Smooth muscle cell (in vitro differentiated cells): ENCODE measurements around the gene RNF157. TPM values are rescaled to one million over a fixed set of nuclear protein-coding genes. Genes with fewer than 3 reads are reported as not detected.

Experiments
- DNase-seq: peaks from one replicate; lab custom pipeline; 2025; ENCODE audit not compliant: unreplicated experiment; lab: John Stamatoyannopoulos, UW
- H2AFZ ChIP-seq: fragments of 200-600 bp; sonication (generic); 2 replicates; pipeline ENCODE4 v1.6.0; 2016; ENCODE audit warnings: antibody characterized with exemption, low read depth, mild to moderate bottlenecking
- H3F3A ChIP-seq: fragments of 200-600 bp; sonication (generic); 2 replicates; pipeline ENCODE4 v1.6.0; 2017; ENCODE audit warnings: antibody characterized with exemption, low read depth
- H3K27ac ChIP-seq: fragments of 200-600 bp; sonication (generic); 2 replicates; pipeline ENCODE4 v1.5.1; 2016; ENCODE audit warnings: low read depth, mild to moderate bottlenecking
- H3K27me3 ChIP-seq: fragments of 200-600 bp; sonication (generic); 2 replicates; pipeline ENCODE4 v1.6.1; 2016; ENCODE audit warnings: low read depth, mild to moderate bottlenecking
- H3K36me3 ChIP-seq: fragments of 200-600 bp; sonication (generic); 2 replicates; pipeline ENCODE4 v1.5.1; 2016; ENCODE audit warnings: low read depth
- H3K4me1 ChIP-seq: fragments of 200-600 bp; sonication (generic); 2 replicates; pipeline ENCODE4 v1.5.1; 2016; ENCODE audit warnings: low read depth
- H3K4me2 ChIP-seq: fragments of 200-600 bp; sonication (generic); 2 replicates; pipeline ENCODE4 v1.6.0; 2016; ENCODE audit warnings: mild to moderate bottlenecking
- H3K4me3 ChIP-seq: fragments of 200-600 bp; sonication (generic); 2 replicates; pipeline ENCODE4 v1.5.1; 2016; ENCODE audit warnings: mild to moderate bottlenecking
- H3K79me2 ChIP-seq: fragments of 200-600 bp; sonication (generic); 2 replicates; pipeline ENCODE4 v1.6.0; 2016; ENCODE audit warnings: low read depth, mild to moderate bottlenecking
- H3K9ac ChIP-seq: fragments of 200-600 bp; sonication (generic); 2 replicates; pipeline ENCODE4 v1.6.0; 2016; ENCODE audit warnings: low read depth
- H3K9me3 ChIP-seq: fragments of 200-600 bp; sonication (generic); replicated peaks from 2 replicates; pipeline ENCODE4 v1.5.1; 2016; ENCODE audit warnings: low read depth
- H4K20me1 ChIP-seq: fragments of 200-600 bp; sonication (generic); 2 replicates; pipeline ENCODE4 v1.6.0; 2016; ENCODE audit warnings: low read depth
- CTCF ChIP-seq: fragments of 200-600 bp; sonication (generic); IDR thresholded peaks from 2 replicates; pipeline ENCODE4 v1.5.1; 2017; ENCODE audit warnings: borderline replicate concordance, mild to moderate bottlenecking, antibody characterized with exemption; ENCODE audit not compliant: insufficient read depth, poor library complexity, severe bottlenecking
- WGBS: methylation state at CpG from one replicate; pipeline ENCODE4 v1.1.7; 2016; ENCODE audit warnings: low lambda C conversion rate; 5-methylcytosine and 5-hydroxymethylcytosine counted together
- polyA plus RNA-seq: library from polyadenylated mRNA; unstranded; fragments of >200 nt; fragmentation: Nextera tagmentation; extraction: Ambion mirVana; gene quantifications from 2 replicates; pipeline ENCODE4 v1.2.1, GENCODE V29; 2016
- total RNA-seq: library from RNA; depleted of rRNA; stranded (reverse); fragments of >200 nt; gene quantifications from 2 replicates; pipeline ENCODE4 v1.2.3, GENCODE V29; 2014

Gene RNF157
- total and polyA plus RNA-seq, 2 experiments from 2014 or later: 0.09 to 0.63 TPM

GRCh38 chr17:76275382-76276068, 35.2 kb upstream of the RNF157 start:
- Histone ChIP-seq H3K27me3 (no peaks in the 10 kb centered on the region), H3K79me2 (no peaks in the 10 kb centered on the region), H3K36me3 (no peaks in the 10 kb centered on the region), H4K20me1 (no peaks in the 10 kb centered on the region), H3K4me2 (no peak overlapping the region), H2AFZ (no peak overlapping the region), H3K9ac (no peak overlapping the region), H3F3A (no peaks in the 10 kb centered on the region), H3K4me1 (no peaks in the 10 kb centered on the region), H3K4me3 (no peak overlapping the region), H3K9me3 (no peaks in the 10 kb centered on the region), H3K27ac (no peak overlapping the region)
- 97% methylated on average over 22 of the region's 22 CpGs for WGBS
- no peak for DNase-seq
- no peak for TF ChIP-seq CTCF

- Histone ChIP-seq H3K9me3 (no peaks in the 10 kb centered on the region), H3F3A (no peaks in the 10 kb centered on the region), H3K4me1 (no peaks in the 10 kb centered on the region), H3K4me3 (no peak overlapping the region), H3K4me2 (no peak overlapping the region), H4K20me1 (peaks cover 7% of the 10 kb centered on the region), H2AFZ (no peak overlapping the region), H3K36me3 (no peaks in the 10 kb centered on the region), H3K27me3 (no peaks in the 10 kb centered on the region), H3K9ac (no peak overlapping the region), H3K27ac (no peak overlapping the region), H3K79me2 (no peaks in the 10 kb centered on the region)
- DNase-seq: no peak
- 91% methylated on average over 21 of the region's 21 CpGs for WGBS
- TF ChIP-seq CTCF: no peak
These were observed 34.0 kb upstream of the RNF157 start for GRCh38 chr17:76274112-76274956.

GRCh38 chr17:76273445-76274111, 33.3 kb upstream of the RNF157 start:
- no peaks in the 10 kb centered on the region for H3K27me3 ChIP-seq
- H4K20me1 ChIP-seq: peaks cover 12% of the 10 kb centered on the region
- no peaks in the 10 kb centered on the region for H3K4me1 ChIP-seq
- DNase-seq: no peak
- no peaks in the 10 kb centered on the region for H3K36me3 ChIP-seq
- H3K4me2 ChIP-seq: no peak overlapping the region
- no peak overlapping the region for H2AFZ ChIP-seq
- H3K9ac ChIP-seq: no peak overlapping the region
- no peak for TF ChIP-seq CTCF
- H3K4me3 ChIP-seq: no peak overlapping the region
- peaks cover 4% of the 10 kb centered on the region for H3F3A ChIP-seq
- no peaks in the 10 kb centered on the region for H3K79me2 ChIP-seq
- H3K27ac ChIP-seq: no peak overlapping the region
- WGBS: 93% methylated on average over 23 of the region's 26 CpGs
- no peaks in the 10 kb centered on the region for H3K9me3 ChIP-seq
